Osteocyte (in vitro differentiated cells): ENCODE data around the gene TF. TPM values are rescaled to one million over a fixed set of nuclear protein-coding genes. Genes with fewer than 3 reads are reported as not detected.

Experiments
- DNase-seq: peaks from one replicate; pipeline ENCODE4 v3.0.0; 2021; ENCODE audit warnings: mixed read lengths; ENCODE audit not compliant: unreplicated experiment; ENCODE audit errors: extremely low spot score
- H3K27ac Mint-ChIP-seq: one replicate; pipeline ENCODE4 v1.8.0; 2021; ENCODE audit warnings: mild to moderate bottlenecking, mixed read lengths; ENCODE audit not compliant: unreplicated experiment
- H3K27me3 Mint-ChIP-seq: one replicate; pipeline ENCODE4 v1.8.0; 2021; ENCODE audit warnings: mixed read lengths; ENCODE audit not compliant: unreplicated experiment
- H3K36me3 Mint-ChIP-seq: one replicate; pipeline ENCODE4 v1.8.0; 2021; ENCODE audit warnings: mixed read lengths; ENCODE audit not compliant: unreplicated experiment
- H3K4me1 Mint-ChIP-seq: one replicate; pipeline ENCODE4 v1.8.0; 2021; ENCODE audit warnings: mixed read lengths; ENCODE audit not compliant: unreplicated experiment
- H3K4me3 Mint-ChIP-seq: one replicate; pipeline ENCODE4 v1.8.0; 2021; ENCODE audit warnings: mild to moderate bottlenecking, moderate library complexity, mixed read lengths; ENCODE audit not compliant: unreplicated experiment
- H3K9me3 Mint-ChIP-seq: one replicate; pipeline ENCODE4 v1.8.0; 2021; ENCODE audit warnings: mixed read lengths; ENCODE audit not compliant: unreplicated experiment
- CTCF ChIP-seq: fragments of 200-600 bp; sonication (generic); IDR thresholded peaks from 2 replicates; pipeline ENCODE4 v1.5.0; 2021; ENCODE audit warnings: antibody characterized with exemption, mild to moderate bottlenecking, moderate library complexity
- total RNA-seq: library from RNA; stranded (reverse); gene quantifications from 2 replicates; pipeline ENCODE4 v1.2.1, GENCODE V29; 2021

TF gene
- total RNA-seq, 1 donor from 2014 or later = 2.0 TPM

GRCh38 chr3:133805702-133806475, 59.7 kb downstream of the TF start, which contains the start of gene SRPRB:
SRPRB (plus strand) TSS chr3:133805815; CDS start chr3:133805849, 34 bp downstream.
- peak within 1 kb of the TSS; percentile 94 for H3K4me3 Mint-ChIP-seq
- DNase-seq = peak; percentile 97
- peak within 1 kb of the TSS; percentile 87 for H3K27ac Mint-ChIP-seq
- no peak for TF ChIP-seq CTCF
- peaks cover 15% of the 10 kb centered on the region for H3K36me3 Mint-ChIP-seq
- H3K9me3 Mint-ChIP-seq = no peaks in the 10 kb centered on the region
- H3K4me1 Mint-ChIP-seq = peaks cover 23% of the 10 kb centered on the region
- peaks cover 20% of the 10 kb centered on the region for H3K27me3 Mint-ChIP-seq

- H3K36me3 Mint-ChIP-seq = peaks cover 50% of the 10 kb centered on the region
- no peak overlapping the region for H3K27ac Mint-ChIP-seq
- TF ChIP-seq CTCF = no peak
- H3K27me3 Mint-ChIP-seq = no peaks in the 10 kb centered on the region
- DNase-seq = no peak
- H3K4me1 Mint-ChIP-seq = peaks cover 6% of the 10 kb centered on the region
- no peak overlapping the region for H3K4me3 Mint-ChIP-seq
- no peaks in the 10 kb centered on the region for H3K9me3 Mint-ChIP-seq
Measured at GRCh38 chr3:133812872-133813271, 66.7 kb downstream of the TF start.

- DNase-seq = no peak
- peaks cover 49% of the 10 kb centered on the region for H3K36me3 Mint-ChIP-seq
- TF ChIP-seq CTCF = no peak
- H3K27ac Mint-ChIP-seq = no peak overlapping the region
- no peak overlapping the region for H3K4me3 Mint-ChIP-seq
- no peaks in the 10 kb centered on the region for H3K9me3 Mint-ChIP-seq
- no peaks in the 10 kb centered on the region for H3K27me3 Mint-ChIP-seq
- H3K4me1 Mint-ChIP-seq = no peaks in the 10 kb centered on the region
Measured at GRCh38 chr3:133815386-133815785, 69.2 kb downstream of the TF start.

- Mint-ChIP-seq H3K4me3 (no peak overlapping the region), H3K4me1 (no peaks in the 10 kb centered on the region), H3K36me3 (peaks cover 56% of the 10 kb centered on the region), H3K27ac (no peak overlapping the region), H3K27me3 (no peaks in the 10 kb centered on the region), H3K9me3 (no peaks in the 10 kb centered on the region)
- TF ChIP-seq CTCF = no peak
- no peak for DNase-seq
Measured at GRCh38 chr3:133820129-133820528, 73.9 kb downstream of the TF start.

GRCh38 chr3:133820889-133821675, 74.9 kb downstream of the TF start:
- TF ChIP-seq CTCF = no peak
- Mint-ChIP-seq H3K4me3 (no peak overlapping the region), H3K36me3 (peaks cover 47% of the 10 kb centered on the region), H3K4me1 (no peaks in the 10 kb centered on the region), H3K9me3 (no peaks in the 10 kb centered on the region), H3K27ac (no peak overlapping the region), H3K27me3 (no peaks in the 10 kb centered on the region)
- no peak for DNase-seq
